Left ventricle myocardium inferior (tissue), 1 donor: ENCODE results near the gene PROCA1. TPM values are rescaled to one million over a fixed set of nuclear protein-coding genes. Genes with fewer than 3 reads are reported as not detected.

Experiments used
- DNase-seq: peaks from one replicate; pipeline ENCODE4 v3.0.0-alpha.2; 2020
- H3K27ac ChIP-seq: fragments of 200-600 bp; replicated peaks from 2 replicates; pipeline ENCODE4 v1.8.0; 2021
- H3K27me3 ChIP-seq: fragments of 200-600 bp; 2 replicates; pipeline ENCODE4 v1.8.0; 2021; ENCODE audit warnings: low read depth
- H3K36me3 ChIP-seq: fragments of 200-600 bp; 2 replicates; pipeline ENCODE4 v1.8.0; 2021
- H3K4me1 ChIP-seq: fragments of 200-600 bp; 2 replicates; pipeline ENCODE4 v1.8.0; 2021
- H3K4me3 ChIP-seq: fragments of 200-600 bp; 2 replicates; pipeline ENCODE4 v1.8.0; 2021; ENCODE audit warnings: mild to moderate bottlenecking, moderate library complexity
- H3K9me3 ChIP-seq: fragments of 200-600 bp; replicated peaks from 2 replicates; pipeline ENCODE4 v1.8.0; 2021
- CTCF ChIP-seq: fragments of 200-600 bp; IDR thresholded peaks from 2 replicates; pipeline ENCODE4 v1.8.0; 2021; ENCODE audit warnings: antibody characterized with exemption, mild to moderate bottlenecking, borderline replicate concordance
- intact Hi-C: fragments of 100-400 bp; cut with micrococcal nuclease; formaldehyde crosslinking; loops from one replicate; pipeline ENCODE4 v1.11.0; 2022
- total RNA-seq: library from RNA; stranded (reverse); fragmentation: NEBNext Ultra II Directional; extraction: Animal tissue kit (Norgen Biotek cat#: 25700); gene quantifications from one replicate; pipeline ENCODE4 v1.2.1, GENCODE V29; 2021
- donor health status: DM: no; HTN: yes; CAD: no; lungs with severe emphysema.

The PROCA1 gene
- total RNA-seq, 1 donor from 2014 or later: 1.3 TPM

GRCh38 chr17:28712705-28713415 lies 1.2 kb upstream of the PROCA1 start:
- Histone ChIP-seq H3K27ac (peak overlapping the region; percentile 95), H3K9me3 (no peaks in the 10 kb centered on the region), H3K4me1 (peaks cover 47% of the 10 kb centered on the region), H3K27me3 (peaks cover 14% of the 10 kb centered on the region), H3K4me3 (no peak overlapping the region), H3K36me3 (peaks cover 18% of the 10 kb centered on the region)
- intact Hi-C loops: no loop called here
- TF ChIP-seq CTCF: no peak
- no peak for DNase-seq

- H3K36me3 ChIP-seq: peaks cover 18% of the 10 kb centered on the region
- peaks cover 7% of the 10 kb centered on the region for H3K27me3 ChIP-seq
- H3K4me1 ChIP-seq: peaks cover 40% of the 10 kb centered on the region
- peak overlapping the region; percentile 95 for H3K27ac ChIP-seq
- peak; percentile 63 for DNase-seq
- no peaks in the 10 kb centered on the region for H3K9me3 ChIP-seq
- H3K4me3 ChIP-seq: peak overlapping the region; percentile 79
- no peak for TF ChIP-seq CTCF
- intact Hi-C loops: no loop called here
These were observed 480 bp upstream of the PROCA1 start for GRCh38 chr17:28712032-28712704.

GRCh38 chr17:28710861-28711722 lies 596 bp downstream of the PROCA1 start:
- no peaks in the 10 kb centered on the region for H3K27me3 ChIP-seq
- intact Hi-C loops: no loop called here
- DNase-seq: peak; percentile 90

GRCh38 chr17:28707339-28707720 lies 4.4 kb downstream of the PROCA1 start:
- no peaks in the 10 kb centered on the region for H3K27me3 ChIP-seq

More at GRCh38 chr17:28710861-28711722, 596 bp downstream of the PROCA1 start:
- Histone ChIP-seq H3K4me1 (peaks cover 29% of the 10 kb centered on the region), H3K9me3 (no peaks in the 10 kb centered on the region), H3K4me3 (peak overlapping the region; percentile 79), H3K36me3 (peaks cover 18% of the 10 kb centered on the region), H3K27ac (peak overlapping the region; percentile 95)
- no peak for TF ChIP-seq CTCF

More at GRCh38 chr17:28707339-28707720, 4.4 kb downstream of the PROCA1 start:
- Histone ChIP-seq H3K36me3 (peaks cover 12% of the 10 kb centered on the region), H3K4me3 (no peak overlapping the region), H3K4me1 (peaks cover 20% of the 10 kb centered on the region), H3K27ac (no peak overlapping the region), H3K9me3 (no peaks in the 10 kb centered on the region)
- intact Hi-C loops: no loop called here
- TF ChIP-seq CTCF: no peak
- DNase-seq: no peak
